ENCODE measurements around the gene OR51V1.

GRCh38 chr11:5232821-5233220 is 32.3 kb upstream of the OR51V1 start:
- no peak for TF ChIP-seq CTCF (IDR thresholded peaks at IDR 0.05)
- no peak for TF ChIP-seq POLR2A (IDR thresholded peaks at IDR 0.05)
